Measurements from ENCODE around the gene MMP24.

DNA sequence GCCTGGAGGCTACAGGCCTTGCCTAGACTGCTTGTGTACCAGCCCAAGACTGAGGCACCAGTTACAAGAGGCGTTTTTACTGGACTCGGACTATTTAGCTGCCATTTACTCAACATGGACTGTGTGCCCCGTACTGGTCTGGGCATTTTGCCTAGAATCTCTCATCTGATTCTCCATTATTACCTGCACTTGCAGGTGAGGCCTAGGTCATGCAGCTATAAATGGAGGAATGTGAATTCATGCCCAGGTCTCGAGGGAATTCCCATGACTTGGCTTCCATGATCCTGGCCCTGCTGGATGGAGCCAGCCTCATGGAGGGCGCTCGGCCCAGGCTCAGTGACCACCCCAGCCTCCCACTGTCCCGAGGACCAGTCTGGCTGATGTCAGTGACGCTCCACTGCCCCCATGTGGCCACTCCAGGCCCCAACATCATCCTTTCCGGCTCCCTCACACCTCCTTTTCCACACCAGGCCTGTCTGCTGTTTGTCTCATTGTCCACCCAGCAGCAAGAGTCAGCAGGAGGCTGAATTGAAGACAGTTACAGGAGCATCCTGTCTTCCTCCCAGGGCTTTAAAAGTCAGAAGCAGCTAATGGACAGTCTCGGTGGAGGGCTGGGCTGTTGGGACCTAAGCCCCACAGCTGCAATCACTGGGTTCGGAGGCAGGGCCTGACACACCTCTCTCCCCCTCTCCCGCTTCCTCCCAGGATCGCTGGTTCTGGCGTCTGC lies 42.7 kb downstream of the MMP24 start:
- no peak for TF ChIP-seq POLR2A (IDR thresholded peaks at IDR 0.05)
- no peak for TF ChIP-seq POLR2AphosphoS5 (IDR thresholded peaks at IDR 0.05)
- TF ChIP-seq, protein P1, sequence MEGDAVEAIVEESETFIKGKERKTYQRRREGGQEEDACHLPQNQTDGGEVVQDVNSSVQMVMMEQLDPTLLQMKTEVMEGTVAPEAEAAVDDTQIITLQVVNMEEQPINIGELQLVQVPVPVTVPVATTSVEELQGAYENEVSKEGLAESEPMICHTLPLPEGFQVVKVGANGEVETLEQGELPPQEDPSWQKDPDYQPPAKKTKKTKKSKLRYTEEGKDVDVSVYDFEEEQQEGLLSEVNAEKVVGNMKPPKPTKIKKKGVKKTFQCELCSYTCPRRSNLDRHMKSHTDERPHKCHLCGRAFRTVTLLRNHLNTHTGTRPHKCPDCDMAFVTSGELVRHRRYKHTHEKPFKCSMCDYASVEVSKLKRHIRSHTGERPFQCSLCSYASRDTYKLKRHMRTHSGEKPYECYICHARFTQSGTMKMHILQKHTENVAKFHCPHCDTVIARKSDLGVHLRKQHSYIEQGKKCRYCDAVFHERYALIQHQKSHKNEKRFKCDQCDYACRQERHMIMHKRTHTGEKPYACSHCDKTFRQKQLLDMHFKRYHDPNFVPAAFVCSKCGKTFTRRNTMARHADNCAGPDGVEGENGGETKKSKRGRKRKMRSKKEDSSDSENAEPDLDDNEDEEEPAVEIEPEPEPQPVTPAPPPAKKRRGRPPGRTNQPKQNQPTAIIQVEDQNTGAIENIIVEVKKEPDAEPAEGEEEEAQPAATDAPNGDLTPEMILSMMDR (IDR thresholded peaks at IDR 0.05), result peak; percentile 65 to 75 (median 69)
